WTC11 (cell line): ENCODE results near the gene C1QTNF1. TPM values are rescaled to one million over a fixed set of nuclear protein-coding genes. Genes with fewer than 3 reads are reported as not detected.

ENCODE experiments used
- ATAC-seq: fragments of 200-7000 bp; cut with Tn5 transposase; 2 replicates; pipeline ENCODE4 v1.10.0; 2021; ENCODE audit warnings: mild to moderate bottlenecking, moderate library complexity
- CTCF ChIA-PET: fragments of 300-600 bp; sonication (Branson Sonifier 250); formaldehyde crosslinking; loops from one replicate; lab custom pipeline; 2021; ENCODE audit warnings: antibody characterized with exemption; lab: Charles Lee
- POLR2A ChIA-PET: fragments of 350-600 bp; sonication (Branson Sonifier 250); formaldehyde crosslinking; loops from one replicate; lab custom pipeline; 2021; ENCODE audit warnings: antibody characterized with exemption; lab: Charles Lee
- DNase-seq: peaks from one replicate; pipeline ENCODE4 v3.0.0; 2021; ENCODE audit warnings: low spot score
- H3K27ac Mint-ChIP-seq: 2 replicates; pipeline ENCODE4 v1.8.0; 2021; ENCODE audit warnings: mixed read lengths
- H3K27me3 Mint-ChIP-seq: 2 replicates; pipeline ENCODE4 v1.8.0; 2021; ENCODE audit warnings: low read depth, mild to moderate bottlenecking, moderate library complexity, mixed read lengths
- H3K36me3 Mint-ChIP-seq: 2 replicates; pipeline ENCODE4 v1.8.0; 2021; ENCODE audit warnings: mixed read lengths
- H3K4me1 Mint-ChIP-seq: 2 replicates; pipeline ENCODE4 v1.8.0; 2022; ENCODE audit warnings: mixed read lengths
- H3K4me3 Mint-ChIP-seq: 2 replicates; pipeline ENCODE4 v1.8.0; 2021; ENCODE audit warnings: mild to moderate bottlenecking, moderate library complexity, mixed read lengths
- H3K9me3 Mint-ChIP-seq: 2 replicates; pipeline ENCODE4 v1.8.0; 2021; ENCODE audit warnings: mixed read lengths
- AFF4 ChIP-seq: sonication (generic); formaldehyde crosslinking; IDR thresholded peaks from 2 replicates; pipeline ENCODE4 v1.8.1; 2023; ENCODE audit warnings: mild to moderate bottlenecking, missing genetic modification reagents, borderline replicate concordance
- AR ChIP-seq: fragments of 250-450 bp; sonication (Bioruptor Pico); IDR thresholded peaks from 2 replicates; pipeline ENCODE4 v1.9.0; 2021; ENCODE audit warnings: mild to moderate bottlenecking
- ATF6 ChIP-seq: sonication (generic); formaldehyde crosslinking; IDR thresholded peaks from 2 replicates; pipeline ENCODE4 v1.8.1; 2023; ENCODE audit warnings: mild to moderate bottlenecking, missing genetic modification reagents
- CREM ChIP-seq: sonication (generic); formaldehyde crosslinking; IDR thresholded peaks from 2 replicates; pipeline ENCODE4 v1.8.1; 2022; ENCODE audit warnings: mild to moderate bottlenecking, missing genetic modification reagents, moderate library complexity
- CTCF ChIP-seq: fragments of 200-600 bp; IDR thresholded peaks from 2 replicates; pipeline ENCODE4 v1.8.0; 2022; ENCODE audit warnings: antibody characterized with exemption
- E2F5 ChIP-seq: sonication (generic); formaldehyde crosslinking; IDR thresholded peaks from 2 replicates; pipeline ENCODE4 v1.8.1; 2022; ENCODE audit warnings: mild to moderate bottlenecking, moderate library complexity, missing genetic modification reagents
- ELF4 ChIP-seq: sonication (generic); formaldehyde crosslinking; IDR thresholded peaks from 2 replicates; pipeline ENCODE4 v1.8.1; 2022; ENCODE audit warnings: low read depth, mild to moderate bottlenecking, moderate library complexity, missing genetic modification reagents
- ETV6 ChIP-seq: sonication (generic); formaldehyde crosslinking; IDR thresholded peaks from 2 replicates; pipeline ENCODE4 v1.8.1; 2022; ENCODE audit warnings: mild to moderate bottlenecking, missing genetic modification reagents
- GTF2I ChIP-seq: fragments of 250-450 bp; sonication (Bioruptor Pico); conservative IDR thresholded peaks from 2 replicates; pipeline ENCODE4 v1.4.0; 2021; ENCODE audit warnings: mild to moderate bottlenecking
- IRF1 ChIP-seq: sonication (generic); formaldehyde crosslinking; IDR thresholded peaks from 2 replicates; pipeline ENCODE4 v1.8.0; 2023; ENCODE audit warnings: missing genetic modification reagents
- NFE2L1 ChIP-seq: sonication (generic); formaldehyde crosslinking; IDR thresholded peaks from 2 replicates; pipeline ENCODE4 v1.8.1; 2023; ENCODE audit warnings: missing genetic modification reagents
- PRRX2 ChIP-seq: fragments of 250-450 bp; sonication (Bioruptor Pico); IDR thresholded peaks from 2 replicates; pipeline ENCODE4 v1.8.0; 2021; ENCODE audit warnings: mild to moderate bottlenecking
- RELA ChIP-seq: sonication (generic); formaldehyde crosslinking; IDR thresholded peaks from 2 replicates; pipeline ENCODE4 v1.8.1; 2022; ENCODE audit warnings: missing genetic modification reagents, mild to moderate bottlenecking, borderline replicate concordance
- RORB ChIP-seq: fragments of 250-450 bp; sonication (Bioruptor Pico); IDR thresholded peaks from 2 replicates; pipeline ENCODE4 v1.9.0; 2021; ENCODE audit warnings: mild to moderate bottlenecking
- USF1 ChIP-seq: sonication (generic); formaldehyde crosslinking; IDR thresholded peaks from 2 replicates; pipeline ENCODE4 v1.8.0; 2022; ENCODE audit warnings: mild to moderate bottlenecking, missing genetic modification reagents
- ZNF121 ChIP-seq: sonication (generic); formaldehyde crosslinking; IDR thresholded peaks from 2 replicates; pipeline ENCODE4 v1.8.0; 2023; ENCODE audit warnings: missing genetic modification reagents
- ZNF281 ChIP-seq: sonication (generic); formaldehyde crosslinking; IDR thresholded peaks from 2 replicates; pipeline ENCODE4 v1.8.0; 2023; ENCODE audit warnings: mild to moderate bottlenecking, missing genetic modification reagents
- ZNF416 ChIP-seq: fragments of 250-450 bp; sonication (Bioruptor Pico); IDR thresholded peaks from 2 replicates; pipeline ENCODE4 v1.9.0; 2021; ENCODE audit warnings: mild to moderate bottlenecking, inconsistent platforms
- total RNA-seq: library from RNA; stranded (reverse); gene quantifications from 3 replicates; pipeline ENCODE4 v1.2.3, GENCODE V29; 2021

C1QTNF1 gene
- total RNA-seq, 1 experiment from 2014 or later = 1.7 TPM

- Mint-ChIP-seq H3K27me3 (peaks cover 29% of the 10 kb centered on the region), H3K36me3 (no peaks in the 10 kb centered on the region), H3K9me3 (no peaks in the 10 kb centered on the region), H3K27ac (no peak overlapping the region), H3K4me3 (no peak overlapping the region), H3K4me1 (peaks cover 6% of the 10 kb centered on the region; the same call in 1 of the 2 replicates)
- ATAC-seq = no peak
- TF ChIP-seq RORB (no peak), ZNF121 (CRISPR knock-in tag) (no peak), CREM (no peak), USF1 (CRISPR knock-in tag) (no peak), ZNF416 (no peak), ATF6 (CRISPR knock-in tag) (no peak), ETV6 (CRISPR knock-in tag) (no peak), IRF1 (CRISPR knock-in tag) (no peak), AFF4 (no peak), RELA (CRISPR knock-in tag) (no peak), E2F5 (CRISPR knock-in tag) (no peak), ZNF281 (CRISPR knock-in tag) (no peak), NFE2L1 (CRISPR knock-in tag) (no peak), ELF4 (CRISPR knock-in tag) (no peak), CTCF (no peak), AR (CRISPR knock-in tag) (no peak), GTF2I (CRISPR knock-in tag) (no peak), PRRX2 (no peak)
- ChIA-PET POLR2A (no interaction called here), CTCF (interaction anchor here (0.9 to 3.8 kb wide), 5 partner anchors 9 to 166 kb away, joined by 3 to 31 read pairs (median 5); partner anchors contain the start of gene CANT1)
- DNase-seq = no peak
Measured at GRCh38 chr17:79031996-79032875, 8.3 kb downstream of the C1QTNF1 start.
